ENCODE results near the gene HDAC8. TPM values are rescaled to one million over a fixed set of nuclear protein-coding genes. Genes with fewer than 3 reads are reported as not detected.

HDAC8 gene
- total and polyA plus RNA-seq, 2 donors (not counting 1 experiment from before 2014, with no cell fraction given): 13.3 to 41.9 TPM

- DNase-seq (no peak), ATAC-seq (ENCODE audit: low read depth) (no peak)
- H3K9ac ChIP-seq (ENCODE audit: low read length): no peak overlapping the region
- Mint-ChIP-seq H3K4me3 (no peak overlapping the region), H3K27ac (no peak overlapping the region), H3K27me3 (no peaks in the 10 kb centered on the region), H3K9me3 (ENCODE audit: insufficient read depth) (no peaks in the 10 kb centered on the region), H3K4me1 (no peaks in the 10 kb centered on the region)
- H3K4me2 ChIP-seq (replicated peaks; ENCODE audit: low read depth, low read length, poor library complexity, severe bottlenecking): no peak overlapping the region
- H3K9me3 ChIP-seq (ENCODE audit: control extremely low read depth in 1 of 3, control insufficient read depth in 2 of 3, insufficient read depth in 1 of 3, low read length in 2 of 3): no peaks in the 10 kb centered on the region
- ChIA-PET CTCF (no interaction called here), POLR2A (no interaction called here)
- no peaks in the 10 kb centered on the region for H3K4me1 ChIP-seq (ENCODE audit: control insufficient read depth in 2 of 2, insufficient read depth in 2 of 2, low read length in 2 of 2)
- no peaks in the 10 kb centered on the region for H3K27me3 ChIP-seq (replicated peaks in 1 of 4; ENCODE audit: control extremely low read depth in 1 of 4, control insufficient read depth in 3 of 4, insufficient read depth in 4 of 4, low read length in 3 of 4)
- no peak overlapping the region for H3K4me3 ChIP-seq (ENCODE audit: control extremely low read depth in 1 of 5, extremely low read depth in 1 of 5, insufficient read depth in 1 of 5, low read depth in 2 of 5, low read length in 4 of 5)
- WGBS (ENCODE audit: insufficient coverage): no CpG with 5 or more reads among the region's 3 CpGs
- TF ChIP-seq EZH2 (IDR thresholded peaks at IDR 0.05; ENCODE audit: borderline replicate concordance, insufficient read depth, low read depth, low read length, poor library complexity, severe bottlenecking): no peak
- TF ChIP-seq, protein P1, sequence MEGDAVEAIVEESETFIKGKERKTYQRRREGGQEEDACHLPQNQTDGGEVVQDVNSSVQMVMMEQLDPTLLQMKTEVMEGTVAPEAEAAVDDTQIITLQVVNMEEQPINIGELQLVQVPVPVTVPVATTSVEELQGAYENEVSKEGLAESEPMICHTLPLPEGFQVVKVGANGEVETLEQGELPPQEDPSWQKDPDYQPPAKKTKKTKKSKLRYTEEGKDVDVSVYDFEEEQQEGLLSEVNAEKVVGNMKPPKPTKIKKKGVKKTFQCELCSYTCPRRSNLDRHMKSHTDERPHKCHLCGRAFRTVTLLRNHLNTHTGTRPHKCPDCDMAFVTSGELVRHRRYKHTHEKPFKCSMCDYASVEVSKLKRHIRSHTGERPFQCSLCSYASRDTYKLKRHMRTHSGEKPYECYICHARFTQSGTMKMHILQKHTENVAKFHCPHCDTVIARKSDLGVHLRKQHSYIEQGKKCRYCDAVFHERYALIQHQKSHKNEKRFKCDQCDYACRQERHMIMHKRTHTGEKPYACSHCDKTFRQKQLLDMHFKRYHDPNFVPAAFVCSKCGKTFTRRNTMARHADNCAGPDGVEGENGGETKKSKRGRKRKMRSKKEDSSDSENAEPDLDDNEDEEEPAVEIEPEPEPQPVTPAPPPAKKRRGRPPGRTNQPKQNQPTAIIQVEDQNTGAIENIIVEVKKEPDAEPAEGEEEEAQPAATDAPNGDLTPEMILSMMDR (IDR thresholded peaks at IDR 0.05): no peak
- intact Hi-C loops (cut with micrococcal nuclease): no loop called here
- H3K36me3 ChIP-seq (replicated peaks in 1 of 2; ENCODE audit: control extremely low read depth in 1 of 2, control insufficient read depth in 1 of 2, extremely low read depth in 1 of 2, insufficient read depth in 2 of 2, low read length in 1 of 2): peaks cover 0 to 4% of the 10 kb centered on the region in 2 experiments
- H3K27ac ChIP-seq (ENCODE audit: low read length in 2 of 2): no peak overlapping the region
- no peak overlapping the region for H2AFZ ChIP-seq (ENCODE audit: insufficient read depth, low read depth, low read length, poor library complexity, severe bottlenecking)
- H3K79me2 ChIP-seq (ENCODE audit: control insufficient read depth, insufficient read depth, low read length): no peaks in the 10 kb centered on the region
- H4K20me1 ChIP-seq (ENCODE audit: control insufficient read depth, insufficient read depth, low read length, poor library complexity, severe bottlenecking): no peaks in the 10 kb centered on the region
Measured at GRCh38 chrX:72466493-72466892, 106.2 kb downstream of the HDAC8 start.

DNA sequence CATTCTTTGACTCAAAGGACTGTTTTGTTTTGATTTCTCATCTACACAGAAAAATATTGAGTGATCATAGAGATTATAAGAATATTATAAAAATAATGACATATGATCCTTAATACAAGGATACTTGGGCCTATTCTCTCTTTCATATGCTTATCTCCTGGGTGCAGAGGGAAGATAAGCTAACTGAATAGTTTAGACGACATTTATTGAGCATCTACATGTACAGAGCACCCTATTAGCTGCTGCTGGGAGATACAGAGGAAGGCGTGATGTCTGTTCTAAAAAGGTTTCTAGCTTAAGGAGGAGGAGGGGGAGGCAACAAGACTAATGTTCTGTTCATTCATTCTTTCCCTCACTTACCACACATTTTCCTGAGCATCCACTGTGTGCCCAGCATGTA lies 106.8 kb downstream of the HDAC8 start:
- Histone ChIP-seq H3K79me2 (ENCODE audit: control insufficient read depth, insufficient read depth, low read length) (no peaks in the 10 kb centered on the region), H3K4me3 (ENCODE audit: control extremely low read depth in 1 of 5, extremely low read depth in 1 of 5, insufficient read depth in 1 of 5, low read depth in 2 of 5, low read length in 4 of 5) (no peak overlapping the region), H3K4me1 (ENCODE audit: control insufficient read depth in 2 of 2, insufficient read depth in 2 of 2, low read length in 2 of 2) (no peaks in the 10 kb centered on the region), H3K9ac (ENCODE audit: low read length) (no peak overlapping the region), H3K27ac (ENCODE audit: low read length in 2 of 2) (no peak overlapping the region), H3K27me3 (replicated peaks in 1 of 4; ENCODE audit: control extremely low read depth in 1 of 4, control insufficient read depth in 3 of 4, insufficient read depth in 4 of 4, low read length in 3 of 4) (no peaks in the 10 kb centered on the region), H2AFZ (ENCODE audit: insufficient read depth, low read depth, low read length, poor library complexity, severe bottlenecking) (no peak overlapping the region), H3K36me3 (replicated peaks in 1 of 2; ENCODE audit: control extremely low read depth in 1 of 2, control insufficient read depth in 1 of 2, extremely low read depth in 1 of 2, insufficient read depth in 2 of 2, low read length in 1 of 2) (peaks cover 0 to 5% of the 10 kb centered on the region in 2 experiments), H3K4me2 (replicated peaks; ENCODE audit: low read depth, low read length, poor library complexity, severe bottlenecking) (no peak overlapping the region), H4K20me1 (ENCODE audit: control insufficient read depth, insufficient read depth, low read length, poor library complexity, severe bottlenecking) (no peaks in the 10 kb centered on the region), H3K9me3 (ENCODE audit: control extremely low read depth in 1 of 3, control insufficient read depth in 2 of 3, insufficient read depth in 1 of 3, low read length in 2 of 3) (no peaks in the 10 kb centered on the region)
- Mint-ChIP-seq H3K4me3 (no peak overlapping the region), H3K4me1 (no peaks in the 10 kb centered on the region), H3K27me3 (no peaks in the 10 kb centered on the region), H3K27ac (no peak overlapping the region), H3K9me3 (ENCODE audit: insufficient read depth) (no peaks in the 10 kb centered on the region)
- ATAC-seq (ENCODE audit: low read depth) (no peak), DNase-seq (no peak)
- POLR2A ChIA-PET: no interaction called here
- TF ChIP-seq, protein P1 (IDR thresholded peaks at IDR 0.05): no peak
- CTCF ChIA-PET: no interaction called here
- no CpG with 5 or more reads among the region's 2 CpGs for WGBS (ENCODE audit: insufficient coverage)
- intact Hi-C loops (cut with micrococcal nuclease): no loop called here

All from B cell (primary cell).